SK-N-SH (cell line): Measurements from ENCODE around the gene FAM47E.

Experiments used
- EP300 ChIP-seq, 2 experiments: IDR thresholded peaks; 2 replicates each; pipeline versions ENCODE4 v1.4.0 to v1.6.1; 2012; ENCODE audit warnings: borderline replicate concordance in 1 of 2, low read depth in 1 of 2, low read length in 1 of 2
- EZH2phosphoT487 ChIP-seq: fragments of 200-600 bp; sonication (generic); IDR thresholded peaks from 2 replicates; pipeline ENCODE4 v1.6.1; 2017; ENCODE audit warnings: low read depth, mixed run types, mild to moderate bottlenecking, antibody characterized with exemption, moderate library complexity, borderline replicate concordance
- TF ChIP-seq, protein P1 (sequence below): fragments of 200-600 bp; sonication (generic); IDR thresholded peaks from 2 replicates; pipeline ENCODE4 v1.6.1; 2017; ENCODE audit warnings: antibody characterized with exemption, mild to moderate bottlenecking, moderate library complexity
- TF ChIP-seq, protein P2 (sequence below): IDR thresholded peaks from 2 replicates; pipeline ENCODE4 v1.4.0; 2012; ENCODE audit warnings: low read depth, borderline replicate concordance

DNA sequence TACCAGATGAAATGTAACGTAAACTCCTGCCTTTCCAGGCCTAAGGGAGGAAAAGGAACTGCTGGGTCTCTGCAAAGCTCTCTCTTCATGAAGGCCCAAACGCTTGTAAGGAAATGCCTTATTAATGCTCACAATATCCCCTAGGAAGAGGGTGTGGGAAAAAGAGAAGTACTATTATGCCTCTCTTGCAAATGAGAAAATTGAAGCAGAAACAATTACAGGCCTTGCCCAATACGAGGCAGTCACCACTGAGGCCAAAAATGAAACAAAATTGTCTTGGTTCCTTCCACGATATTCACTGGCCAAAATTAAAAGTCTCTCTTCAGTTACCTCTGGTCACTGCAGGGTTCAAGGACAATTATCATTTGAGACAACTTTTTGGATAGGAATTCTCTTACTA, 41.1 kb upstream of the FAM47E start:
- TF ChIP-seq, protein P1, sequence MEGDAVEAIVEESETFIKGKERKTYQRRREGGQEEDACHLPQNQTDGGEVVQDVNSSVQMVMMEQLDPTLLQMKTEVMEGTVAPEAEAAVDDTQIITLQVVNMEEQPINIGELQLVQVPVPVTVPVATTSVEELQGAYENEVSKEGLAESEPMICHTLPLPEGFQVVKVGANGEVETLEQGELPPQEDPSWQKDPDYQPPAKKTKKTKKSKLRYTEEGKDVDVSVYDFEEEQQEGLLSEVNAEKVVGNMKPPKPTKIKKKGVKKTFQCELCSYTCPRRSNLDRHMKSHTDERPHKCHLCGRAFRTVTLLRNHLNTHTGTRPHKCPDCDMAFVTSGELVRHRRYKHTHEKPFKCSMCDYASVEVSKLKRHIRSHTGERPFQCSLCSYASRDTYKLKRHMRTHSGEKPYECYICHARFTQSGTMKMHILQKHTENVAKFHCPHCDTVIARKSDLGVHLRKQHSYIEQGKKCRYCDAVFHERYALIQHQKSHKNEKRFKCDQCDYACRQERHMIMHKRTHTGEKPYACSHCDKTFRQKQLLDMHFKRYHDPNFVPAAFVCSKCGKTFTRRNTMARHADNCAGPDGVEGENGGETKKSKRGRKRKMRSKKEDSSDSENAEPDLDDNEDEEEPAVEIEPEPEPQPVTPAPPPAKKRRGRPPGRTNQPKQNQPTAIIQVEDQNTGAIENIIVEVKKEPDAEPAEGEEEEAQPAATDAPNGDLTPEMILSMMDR: no peak
- TF ChIP-seq, protein P2, sequence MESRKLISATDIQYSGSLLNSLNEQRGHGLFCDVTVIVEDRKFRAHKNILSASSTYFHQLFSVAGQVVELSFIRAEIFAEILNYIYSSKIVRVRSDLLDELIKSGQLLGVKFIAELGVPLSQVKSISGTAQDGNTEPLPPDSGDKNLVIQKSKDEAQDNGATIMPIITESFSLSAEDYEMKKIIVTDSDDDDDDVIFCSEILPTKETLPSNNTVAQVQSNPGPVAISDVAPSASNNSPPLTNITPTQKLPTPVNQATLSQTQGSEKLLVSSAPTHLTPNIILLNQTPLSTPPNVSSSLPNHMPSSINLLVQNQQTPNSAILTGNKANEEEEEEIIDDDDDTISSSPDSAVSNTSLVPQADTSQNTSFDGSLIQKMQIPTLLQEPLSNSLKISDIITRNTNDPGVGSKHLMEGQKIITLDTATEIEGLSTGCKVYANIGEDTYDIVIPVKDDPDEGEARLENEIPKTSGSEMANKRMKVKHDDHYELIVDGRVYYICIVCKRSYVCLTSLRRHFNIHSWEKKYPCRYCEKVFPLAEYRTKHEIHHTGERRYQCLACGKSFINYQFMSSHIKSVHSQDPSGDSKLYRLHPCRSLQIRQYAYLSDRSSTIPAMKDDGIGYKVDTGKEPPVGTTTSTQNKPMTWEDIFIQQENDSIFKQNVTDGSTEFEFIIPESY: no peak
- TF ChIP-seq EZH2phosphoT487 (no peak), EP300 (IDR thresholded peaks at IDR 0.05; ENCODE audit: borderline replicate concordance in 1 of 2, low read depth in 1 of 2, low read length in 1 of 2) (no peak)
